H1 (cell line): ENCODE data around the gene PTPRT. TPM values are rescaled to one million over a fixed set of nuclear protein-coding genes. Genes with fewer than 3 reads are reported as not detected.
A peak's percentile ranks its signal among the peaks of the same experiment; 100 is the strongest.

Experiments
- CTCF ChIA-PET: fragments of 300-600 bp; sonication (Branson Sonifier 250); formaldehyde crosslinking; loops from one replicate; lab custom pipeline; 2021; ENCODE audit not compliant: partially characterized antibody; lab: Charles Lee
- POLR2A ChIA-PET: fragments of 300-600 bp; sonication (Branson Sonifier 250); formaldehyde crosslinking; loops from one replicate; lab custom pipeline; 2021; ENCODE audit warnings: inconsistent platforms; ENCODE audit not compliant: partially characterized antibody; lab: Charles Lee
- DNase-seq, 2 experiments: peaks; one replicate each; pipeline versions ENCODE4 v3.0.0 to v3.0.0-alpha.2; 2010 to 2022; ENCODE audit warnings: low spot score in 2 of 2, low read depth in 1 of 2, mixed read lengths in 1 of 2
- FAIRE-seq: peaks from 2 replicates; lab custom pipeline; 2011; peaks lifted over from hg19 to GRCh38; lab: Jason Lieb, UNC
- H2AFZ ChIP-seq: 2 replicates; pipeline ENCODE4 v1.8.1; 2012; ENCODE audit warnings: low read length, inconsistent platforms
- H2AK5ac ChIP-seq: 2 replicates; pipeline ENCODE4 v1.6.1; 2013; ENCODE audit warnings: low read depth, low read length
- H2BK120ac ChIP-seq: replicated peaks from 2 replicates; pipeline ENCODE3; 2013; ENCODE audit warnings: low read depth, low read length, inconsistent platforms
- H2BK12ac ChIP-seq: 2 replicates; pipeline ENCODE4 v1.6.1; 2013; ENCODE audit warnings: low read depth, low read length
- H2BK15ac ChIP-seq: 2 replicates; pipeline ENCODE4 v1.6.1; 2013; ENCODE audit warnings: low read length
- H2BK20ac ChIP-seq: 2 replicates; pipeline ENCODE4 v1.6.1; 2013; ENCODE audit warnings: low read length
- H2BK5ac ChIP-seq: 2 replicates; pipeline ENCODE4 v1.6.1; 2013; ENCODE audit warnings: low read depth, low read length
- H3K14ac ChIP-seq: 2 replicates; pipeline ENCODE4 v1.6.1; 2013; ENCODE audit warnings: inconsistent platforms; ENCODE audit not compliant: insufficient read length
- H3K18ac ChIP-seq: 2 replicates; pipeline ENCODE4 v1.6.1; 2013; ENCODE audit warnings: low read length; ENCODE audit errors: extremely low read depth
- H3K23ac ChIP-seq: 2 replicates; pipeline ENCODE4 v1.6.1; 2013; ENCODE audit warnings: inconsistent platforms; ENCODE audit not compliant: insufficient read length
- H3K23me2 ChIP-seq: 2 replicates; pipeline ENCODE4 v1.6.1; 2013; ENCODE audit warnings: low read depth, low read length
- H3K27ac ChIP-seq: 2 replicates; pipeline ENCODE4 v1.6.1; 2011; ENCODE audit warnings: low read depth, low read length, inconsistent platforms
- H3K27me3 ChIP-seq, 4 experiments: replicated peaks in 1 of 4; 1 replicate in 1 of 4; 2 replicates in 3 of 4; pipeline versions ENCODE4 v1.6.1 to v1.8.1; 2011 to 2013; ENCODE audit warnings: low read length in 3 of 4, mild to moderate bottlenecking in 3 of 4, inconsistent platforms in 2 of 4, mixed read lengths in 2 of 4, moderate library complexity in 1 of 4; ENCODE audit not compliant: control insufficient read depth in 3 of 4, insufficient read depth in 3 of 4; ENCODE audit errors: extremely low read depth in 1 of 4
- H3K36me3 ChIP-seq, 4 experiments: 2 replicates each; pipeline versions ENCODE4 v1.6.1 to v1.8.1; 2011 to 2013; ENCODE audit warnings: mild to moderate bottlenecking in 4 of 4, low read length in 3 of 4, moderate library complexity in 2 of 4, control low read depth in 1 of 4, inconsistent platforms in 1 of 4; ENCODE audit not compliant: insufficient read depth in 4 of 4, control insufficient read depth in 2 of 4
- H3K4ac ChIP-seq: replicated peaks from 2 replicates; pipeline ENCODE3; 2013; ENCODE audit warnings: low read length, low read depth, mixed read lengths, inconsistent platforms; ENCODE audit not compliant: insufficient read length
- H3K4me1 ChIP-seq, 4 experiments: replicated peaks in 1 of 4; 1 replicate in 1 of 4; 2 replicates in 3 of 4; pipeline versions ENCODE4 v1.6.1 to v1.8.1; 2011 to 2013; ENCODE audit warnings: low read length in 3 of 4, inconsistent platforms in 2 of 4, mixed read lengths in 1 of 4; ENCODE audit not compliant: insufficient read depth in 4 of 4, control insufficient read depth in 3 of 4
- H3K4me2 ChIP-seq, 2 experiments: 2 replicates each; pipeline versions ENCODE4 v1.6.1 to v1.8.1; 2011 to 2013; ENCODE audit warnings: low read depth in 2 of 2, low read length in 2 of 2, control low read depth in 1 of 2, inconsistent platforms in 1 of 2, mild to moderate bottlenecking in 1 of 2; ENCODE audit not compliant: insufficient read depth in 1 of 2
- H3K4me3 ChIP-seq, 4 experiments: fragments of 200-600, 300-600 bp in 1 of 4; sonication (generic), shearing (Covaris generic), sonication (Bioruptor Twin) in 1 of 4; 2 replicates each; pipeline versions ENCODE4 v1.5.1 to v1.8.1; 2011 to 2016; ENCODE audit warnings: low read length in 4 of 4, low read depth in 3 of 4, control low read depth in 2 of 4, inconsistent platforms in 2 of 4, mild to moderate bottlenecking in 2 of 4, mixed read lengths in 1 of 4, moderate library complexity in 1 of 4; ENCODE audit not compliant: insufficient read depth in 2 of 4; ENCODE audit errors: extremely low read depth in 1 of 4
- H3K56ac ChIP-seq: replicated peaks from 2 replicates; pipeline ENCODE3; 2013; ENCODE audit warnings: low read depth, mild to moderate bottlenecking, mixed read lengths, low read length, inconsistent platforms; ENCODE audit not compliant: insufficient read length
- H3K79me1 ChIP-seq: 2 replicates; pipeline ENCODE4 v1.6.1; 2013; ENCODE audit warnings: low read depth, low read length, control low read depth
- H3K79me2 ChIP-seq, 2 experiments: 2 replicates each; pipeline versions ENCODE4 v1.6.1 to v1.8.1; 2012 to 2013; ENCODE audit warnings: low read length in 2 of 2, mild to moderate bottlenecking in 2 of 2, inconsistent platforms in 1 of 2; ENCODE audit not compliant: insufficient read depth in 2 of 2, control insufficient read depth in 1 of 2
- H3K9ac ChIP-seq, 4 experiments: replicated peaks in 1 of 4; 1 replicate in 1 of 4; 2 replicates in 3 of 4; pipeline versions ENCODE4 v1.6.1 to v1.8.1; 2011 to 2013; ENCODE audit warnings: low read depth in 3 of 4, low read length in 3 of 4, control low read depth in 2 of 4, mild to moderate bottlenecking in 2 of 4, moderate library complexity in 2 of 4, inconsistent platforms in 1 of 4; ENCODE audit errors: extremely low read depth in 1 of 4
- H3K9me3 ChIP-seq, 2 experiments: 2 replicates each; pipeline versions ENCODE4 v1.6.1 to v1.8.1; 2012 to 2013; ENCODE audit warnings: mild to moderate bottlenecking in 2 of 2, moderate library complexity in 2 of 2, control low read depth in 1 of 2, inconsistent platforms in 1 of 2, low read depth in 1 of 2, low read length in 1 of 2, mixed read lengths in 1 of 2; ENCODE audit not compliant: insufficient read depth in 2 of 2
- H4K20me1 ChIP-seq, 2 experiments: replicated peaks in 1 of 2; 2 replicates each; pipeline versions ENCODE3 to v1.8.1; 2011 to 2013; ENCODE audit warnings: inconsistent platforms in 2 of 2, low read length in 2 of 2, mild to moderate bottlenecking in 1 of 2; ENCODE audit not compliant: insufficient read depth in 2 of 2, control insufficient read depth in 1 of 2
- H4K5ac ChIP-seq: 2 replicates; pipeline ENCODE4 v1.6.1; 2013; ENCODE audit warnings: low read length, low read depth, mixed read lengths, inconsistent platforms; ENCODE audit not compliant: insufficient read length
- H4K8ac ChIP-seq: 2 replicates; pipeline ENCODE4 v1.8.0; 2013; ENCODE audit warnings: mild to moderate bottlenecking, moderate library complexity, low read length, inconsistent platforms; ENCODE audit not compliant: insufficient read depth; ENCODE audit errors: extremely low read depth
- H4K91ac ChIP-seq: replicated peaks from 2 replicates; pipeline ENCODE3; 2013; ENCODE audit warnings: low read length, mixed read lengths, inconsistent platforms; ENCODE audit not compliant: insufficient read length
- BCL11A ChIP-seq, 2 experiments: IDR thresholded peaks; one replicate each; pipeline ENCODE4 v1.6.1; 2011; ENCODE audit warnings: low read depth in 2 of 2, low read length in 2 of 2, mild to moderate bottlenecking in 2 of 2
- CBX5 ChIP-seq: fragments of 300-800, 300-1000 bp; sonication (generic); IDR thresholded peaks from 2 replicates; pipeline ENCODE4 v1.7.1; 2016; ENCODE audit warnings: antibody characterized with exemption, low read length, low read depth
- CBX8 ChIP-seq: fragments of 300-800, 300-1000 bp; sonication (generic); IDR thresholded peaks from 2 replicates; pipeline ENCODE4 v1.7.1; 2016; ENCODE audit warnings: low read depth, low read length, borderline replicate concordance
- CHD2 ChIP-seq: IDR thresholded peaks from 2 replicates; pipeline ENCODE4 v1.6.1; 2012; ENCODE audit warnings: low read length, improper control_type of control experiment
- JUN ChIP-seq: IDR thresholded peaks from 2 replicates; pipeline ENCODE4 v1.6.1; 2011; ENCODE audit warnings: low read depth, mild to moderate bottlenecking, improper control_type of control experiment, low read length
- KDM1A ChIP-seq: fragments of 200-600, 300-600 bp; sonication (generic); IDR thresholded peaks from 2 replicates; pipeline ENCODE4 v1.7.1; 2016; ENCODE audit warnings: mild to moderate bottlenecking, low read length, borderline replicate concordance
- MAFK ChIP-seq: IDR thresholded peaks from 2 replicates; pipeline ENCODE4 v1.6.1; 2012; ENCODE audit warnings: low read depth, mild to moderate bottlenecking, improper control_type of control experiment, low read length
- RNF2 ChIP-seq: fragments of 200-900, 300-1000 bp; sonication (generic); IDR thresholded peaks from 2 replicates; pipeline ENCODE4 v1.7.1; 2016; ENCODE audit warnings: borderline replicate concordance, low read depth, mild to moderate bottlenecking, antibody characterized with exemption, low read length; ENCODE audit not compliant: poor library complexity, severe bottlenecking; ENCODE audit errors: missing control alignments
- TAF1 ChIP-seq: IDR thresholded peaks from 2 replicates; pipeline ENCODE4 v1.6.1; 2011; ENCODE audit warnings: mild to moderate bottlenecking, low read depth, low read length
- TCF12 ChIP-seq: IDR thresholded peaks from 2 replicates; pipeline ENCODE4 v1.6.1; 2011; ENCODE audit warnings: low read depth, mild to moderate bottlenecking, low read length
- TEAD4 ChIP-seq: IDR thresholded peaks from 2 replicates; pipeline ENCODE4 v1.6.1; 2012; ENCODE audit warnings: low read depth, low read length, inconsistent platforms, mixed read lengths
- YY1 ChIP-seq: IDR thresholded peaks from 2 replicates; pipeline ENCODE4 v1.6.1; 2011; ENCODE audit warnings: low read depth, mild to moderate bottlenecking, low read length
- WGBS, 2 experiments: shearing (Covaris generic) in 1 of 2; methylation state at CpG; one replicate each; pipeline versions ENCODE4 v1.1.6 to v1.1.7; 2013 to 2015; ENCODE audit warnings: low lambda C conversion rate in 2 of 2, mixed read lengths in 2 of 2, inconsistent platforms in 1 of 2, low coverage in 1 of 2, missing lambda C conversion rate in 1 of 2; ENCODE audit not compliant: insufficient replicate concordance in 2 of 2, insufficient coverage in 1 of 2, insufficient read length in 1 of 2; ENCODE audit errors: extremely low coverage in 1 of 2, missing lambda C conversion rate in 1 of 2; 5-methylcytosine and 5-hydroxymethylcytosine counted together
- polyA plus RNA-seq, 7 experiments: library from polyadenylated mRNA; depleted of rRNA in 3 of 7; stranded (reverse) in 5 of 7; unstranded in 2 of 7; fragments of >200 nt in 5 of 7; fragments of 200-250 nt in 2 of 7; gene quantifications; 1 replicate in 5 of 7; 2 replicates in 1 of 7; 4 replicates in 1 of 7; pipeline versions ENCODE4 v1.2.1 to v1.2.3, GENCODE V29; 2011 to 2013; ENCODE audit warnings: missing spikeins in 2 of 7, mixed read lengths in 2 of 7
- total RNA-seq: library from RNA; stranded (reverse); fragmentation: NEBNext Ultra II Directional; extraction: Animal tissue kit (Norgen Biotek cat#: 25700); gene quantifications from 2 replicates; pipeline ENCODE4 v1.2.1, GENCODE V29; 2021

The PTPRT gene
- total and polyA plus RNA-seq, 2 of the 8 experiments (the other 6 are each of a cell fraction or from before 2014, with no cell fraction given), result 0.33 to 1.8 TPM

DNA sequence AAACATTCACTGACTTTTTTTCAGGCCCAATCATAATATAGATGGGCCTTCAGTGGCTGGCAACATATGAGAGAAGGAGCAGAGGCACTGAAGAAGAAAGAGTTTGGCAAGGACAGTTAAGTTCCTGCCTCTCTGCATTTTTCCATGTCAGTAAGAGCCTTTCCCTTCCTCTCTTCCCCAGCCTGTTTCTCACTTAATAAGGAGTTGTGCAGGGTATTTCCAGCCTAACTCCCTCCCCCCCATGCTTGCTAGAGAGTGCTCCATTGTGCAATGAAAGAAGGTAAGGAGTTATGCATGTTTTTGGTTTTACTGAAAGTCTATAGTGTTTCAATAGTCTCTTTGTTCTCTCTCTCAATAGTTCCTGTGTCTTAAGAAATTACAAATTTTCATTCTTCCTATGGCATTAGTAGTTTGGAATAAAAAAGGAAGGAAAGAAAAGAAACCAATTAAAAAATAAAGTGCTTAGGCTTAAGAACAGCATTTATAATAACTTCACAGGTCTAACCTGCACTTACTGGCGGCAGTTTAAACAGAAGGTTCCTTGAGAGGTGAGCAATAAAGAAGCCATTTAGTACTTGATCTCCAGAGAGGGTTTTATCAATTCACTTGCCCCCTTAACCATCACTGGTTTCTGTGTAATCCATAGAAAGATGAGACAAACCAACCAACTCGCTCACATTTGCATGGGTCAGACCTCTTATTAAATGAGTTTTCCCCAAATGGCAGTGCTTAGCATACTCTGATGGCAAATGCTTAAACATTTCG is 251.1 kb downstream of the PTPRT start:
- Histone ChIP-seq H2AK5ac (no peak overlapping the region), H3K79me2 (no peaks in the 10 kb centered on the region), H3K9me3 (no peaks in the 10 kb centered on the region), H3K4me1 (peaks cover 0 to 3% (median 0%) of the 10 kb centered on the region in 4 experiments; a peak in 2 of 7 replicates), H2AFZ (no peak overlapping the region), H3K4me3 (no peak overlapping the region), H3K18ac (peak overlapping the region; percentile 20; the same call in 1 of the 2 replicates), H4K91ac (no peak overlapping the region), H2BK20ac (no peak overlapping the region), H2BK120ac (no peak overlapping the region), H3K79me1 (no peaks in the 10 kb centered on the region), H3K23ac (no peak overlapping the region)
- 84% methylated on average over 3 of the region's 3 CpGs; no CpG with 5 or more reads in 1 of the 2 experiments for WGBS, 2 experiments
- no peak for TF ChIP-seq RNF2
- TF ChIP-seq CBX8, result no peak
- no peak for TF ChIP-seq YY1
- TF ChIP-seq MAFK, result no peak
- TF ChIP-seq TCF12, result no peak
- no peak for TF ChIP-seq TAF1
- TF ChIP-seq JUN, result no peak
- TF ChIP-seq TEAD4, result no peak
- TF ChIP-seq KDM1A, result no peak
- TF ChIP-seq CHD2, result no peak
- no peak for TF ChIP-seq BCL11A (IDR thresholded peaks at IDR 0.05; ENCODE audit: low read depth in 2 of 2, low read length in 2 of 2)
- TF ChIP-seq CBX5, result no peak
- TF ChIP-seq, all 59 proteins: peak for 0
- FAIRE-seq, result no peak
- H4K8ac ChIP-seq, result no peak overlapping the region
- H4K5ac ChIP-seq, result no peak overlapping the region
- H3K4ac ChIP-seq, result no peak overlapping the region
- no peaks in the 10 kb centered on the region for H3K36me3 ChIP-seq
- no peak overlapping the region for H2BK12ac ChIP-seq
- no peak overlapping the region for H3K27ac ChIP-seq
- no peaks in the 10 kb centered on the region for H3K23me2 ChIP-seq
- no peaks in the 10 kb centered on the region for H4K20me1 ChIP-seq
- no peak overlapping the region for H3K9ac ChIP-seq
- H3K4me2 ChIP-seq, result no peak overlapping the region
- CTCF ChIA-PET, result interaction anchor here (3.0 kb wide), 1 partner anchor 11 kb away, joined by 8 read pairs; no protein-coding TSS in a partner anchor
- POLR2A ChIA-PET, result no interaction called here
- H3K56ac ChIP-seq, result no peak overlapping the region
- H3K14ac ChIP-seq, result no peak overlapping the region
- no peak for DNase-seq
- no peaks in the 10 kb centered on the region for H3K27me3 ChIP-seq
- H2BK15ac ChIP-seq, result no peak overlapping the region
- no peak overlapping the region for H2BK5ac ChIP-seq
